ENCODE results near the gene ZBTB17. TPM values are rescaled to one million over a fixed set of nuclear protein-coding genes. Genes with fewer than 3 reads are reported as not detected.
A peak's percentile ranks its signal among the peaks of the same experiment; 100 is the strongest.

The ZBTB17 gene
- total and polyA plus RNA-seq, 9 of the 15 experiments (the other 6 are each of a cell fraction or from before 2014, with no cell fraction given): 1.1 to 53.4 (median 29.6) TPM

DNA sequence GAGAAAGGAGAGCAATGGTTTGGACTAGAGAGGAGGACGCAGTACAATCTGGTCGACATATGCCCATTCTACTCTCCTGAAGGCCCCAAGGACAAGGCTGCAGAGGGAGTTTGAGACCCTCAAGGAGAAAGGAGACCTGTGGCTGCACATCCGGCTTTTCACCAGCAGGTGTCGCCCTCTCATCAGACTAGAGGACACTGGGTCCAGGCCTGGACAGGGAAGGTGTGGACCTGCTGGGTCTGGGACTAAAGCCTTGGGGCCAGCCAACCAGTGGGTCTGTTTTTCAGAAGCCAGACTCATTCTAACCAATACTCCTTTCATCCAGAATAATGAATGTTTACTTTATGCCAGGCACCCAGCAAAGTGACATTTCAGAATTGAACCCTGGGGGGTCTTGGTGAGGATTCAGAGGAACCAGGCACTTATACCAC is 33.1 kb upstream of the ZBTB17 start (continued):
- TF ChIP-seq, protein P1, sequence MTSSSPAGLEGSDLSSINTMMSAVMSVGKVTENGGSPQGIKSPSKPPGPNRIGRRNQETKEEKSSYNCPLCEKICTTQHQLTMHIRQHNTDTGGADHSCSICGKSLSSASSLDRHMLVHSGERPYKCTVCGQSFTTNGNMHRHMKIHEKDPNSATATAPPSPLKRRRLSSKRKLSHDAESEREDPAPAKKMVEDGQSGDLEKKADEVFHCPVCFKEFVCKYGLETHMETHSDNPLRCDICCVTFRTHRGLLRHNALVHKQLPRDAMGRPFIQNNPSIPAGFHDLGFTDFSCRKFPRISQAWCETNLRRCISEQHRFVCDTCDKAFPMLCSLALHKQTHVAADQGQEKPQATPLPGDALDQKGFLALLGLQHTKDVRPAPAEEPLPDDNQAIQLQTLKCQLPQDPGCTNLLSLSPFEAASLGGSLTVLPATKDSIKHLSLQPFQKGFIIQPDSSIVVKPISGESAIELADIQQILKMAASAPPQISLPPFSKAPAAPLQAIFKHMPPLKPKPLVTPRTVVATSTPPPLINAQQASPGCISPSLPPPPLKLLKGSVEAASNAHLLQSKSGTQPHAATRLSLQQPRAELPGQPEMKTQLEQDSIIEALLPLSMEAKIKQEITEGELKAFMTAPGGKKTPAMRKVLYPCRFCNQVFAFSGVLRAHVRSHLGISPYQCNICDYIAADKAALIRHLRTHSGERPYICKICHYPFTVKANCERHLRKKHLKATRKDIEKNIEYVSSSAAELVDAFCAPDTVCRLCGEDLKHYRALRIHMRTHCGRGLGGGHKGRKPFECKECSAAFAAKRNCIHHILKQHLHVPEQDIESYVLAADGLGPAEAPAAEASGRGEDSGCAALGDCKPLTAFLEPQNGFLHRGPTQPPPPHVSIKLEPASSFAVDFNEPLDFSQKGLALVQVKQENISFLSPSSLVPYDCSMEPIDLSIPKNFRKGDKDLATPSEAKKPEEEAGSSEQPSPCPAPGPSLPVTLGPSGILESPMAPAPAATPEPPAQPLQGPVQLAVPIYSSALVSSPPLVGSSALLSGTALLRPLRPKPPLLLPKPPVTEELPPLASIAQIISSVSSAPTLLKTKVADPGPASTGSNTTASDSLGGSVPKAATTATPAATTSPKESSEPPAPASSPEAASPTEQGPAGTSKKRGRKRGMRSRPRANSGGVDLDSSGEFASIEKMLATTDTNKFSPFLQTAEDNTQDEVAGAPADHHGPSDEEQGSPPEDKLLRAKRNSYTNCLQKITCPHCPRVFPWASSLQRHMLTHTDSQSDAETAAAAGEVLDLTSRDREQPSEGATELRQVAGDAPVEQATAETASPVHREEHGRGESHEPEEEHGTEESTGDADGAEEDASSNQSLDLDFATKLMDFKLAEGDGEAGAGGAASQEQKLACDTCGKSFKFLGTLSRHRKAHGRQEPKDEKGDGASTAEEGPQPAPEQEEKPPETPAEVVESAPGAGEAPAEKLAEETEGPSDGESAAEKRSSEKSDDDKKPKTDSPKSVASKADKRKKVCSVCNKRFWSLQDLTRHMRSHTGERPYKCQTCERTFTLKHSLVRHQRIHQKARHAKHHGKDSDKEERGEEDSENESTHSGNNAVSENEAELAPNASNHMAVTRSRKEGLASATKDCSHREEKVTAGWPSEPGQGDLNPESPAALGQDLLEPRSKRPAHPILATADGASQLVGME (CRISPR knock-in tag; IDR thresholded peaks at IDR 0.05): no peak
- no peak; the same call in 1 of the 2 replicates for TF ChIP-seq SOX6 (IDR thresholded peaks at IDR 0.05)
- TF ChIP-seq HNRNPL (IDR thresholded peaks at IDR 0.05; ENCODE audit: low read depth, low read length): no peak
- TF ChIP-seq, protein P2, sequence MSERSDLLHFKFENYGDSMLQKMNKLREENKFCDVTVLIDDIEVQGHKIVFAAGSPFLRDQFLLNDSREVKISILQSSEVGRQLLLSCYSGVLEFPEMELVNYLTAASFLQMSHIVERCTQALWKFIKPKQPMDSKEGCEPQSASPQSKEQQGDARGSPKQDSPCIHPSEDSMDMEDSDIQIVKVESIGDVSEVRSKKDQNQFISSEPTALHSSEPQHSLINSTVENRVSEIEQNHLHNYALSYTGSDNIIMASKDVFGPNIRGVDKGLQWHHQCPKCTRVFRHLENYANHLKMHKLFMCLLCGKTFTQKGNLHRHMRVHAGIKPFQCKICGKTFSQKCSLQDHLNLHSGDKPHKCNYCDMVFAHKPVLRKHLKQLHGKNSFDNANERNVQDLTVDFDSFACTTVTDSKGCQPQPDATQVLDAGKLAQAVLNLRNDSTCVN (CRISPR knock-in tag; IDR thresholded peaks at IDR 0.05): no peak
- 0 out of 2 replicates have a peak, but pooled peaks have one; percentile 16 for TF ChIP-seq EP300 (IDR thresholded peaks at IDR 0.05; ENCODE audit: low read length)
- TF ChIP-seq EP400 (IDR thresholded peaks at IDR 0.05): no peak; the same call in 1 of the 2 replicates
- no peak for TF ChIP-seq ZNF212 (CRISPR knock-in tag; IDR thresholded peaks at IDR 0.05)
- no peak for TF ChIP-seq PHB (CRISPR knock-in tag; IDR thresholded peaks at IDR 0.05)
- TF ChIP-seq, protein P3, sequence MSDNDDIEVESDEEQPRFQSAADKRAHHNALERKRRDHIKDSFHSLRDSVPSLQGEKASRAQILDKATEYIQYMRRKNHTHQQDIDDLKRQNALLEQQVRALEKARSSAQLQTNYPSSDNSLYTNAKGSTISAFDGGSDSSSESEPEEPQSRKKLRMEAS (CRISPR knock-in tag; IDR thresholded peaks at IDR 0.05): no peak
- TF ChIP-seq, protein P4, sequence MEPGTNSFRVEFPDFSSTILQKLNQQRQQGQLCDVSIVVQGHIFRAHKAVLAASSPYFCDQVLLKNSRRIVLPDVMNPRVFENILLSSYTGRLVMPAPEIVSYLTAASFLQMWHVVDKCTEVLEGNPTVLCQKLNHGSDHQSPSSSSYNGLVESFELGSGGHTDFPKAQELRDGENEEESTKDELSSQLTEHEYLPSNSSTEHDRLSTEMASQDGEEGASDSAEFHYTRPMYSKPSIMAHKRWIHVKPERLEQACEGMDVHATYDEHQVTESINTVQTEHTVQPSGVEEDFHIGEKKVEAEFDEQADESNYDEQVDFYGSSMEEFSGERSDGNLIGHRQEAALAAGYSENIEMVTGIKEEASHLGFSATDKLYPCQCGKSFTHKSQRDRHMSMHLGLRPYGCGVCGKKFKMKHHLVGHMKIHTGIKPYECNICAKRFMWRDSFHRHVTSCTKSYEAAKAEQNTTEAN (CRISPR knock-in tag; IDR thresholded peaks at IDR 0.05): 0 out of 2 replicates have a peak, but pooled peaks have one; percentile 20
- no peak for TF ChIP-seq GTF2A2 (tag; IDR thresholded peaks at IDR 0.05)
- TF ChIP-seq OTX1 (CRISPR knock-in tag; IDR thresholded peaks at IDR 0.05): no peak
- TF ChIP-seq, protein P5, sequence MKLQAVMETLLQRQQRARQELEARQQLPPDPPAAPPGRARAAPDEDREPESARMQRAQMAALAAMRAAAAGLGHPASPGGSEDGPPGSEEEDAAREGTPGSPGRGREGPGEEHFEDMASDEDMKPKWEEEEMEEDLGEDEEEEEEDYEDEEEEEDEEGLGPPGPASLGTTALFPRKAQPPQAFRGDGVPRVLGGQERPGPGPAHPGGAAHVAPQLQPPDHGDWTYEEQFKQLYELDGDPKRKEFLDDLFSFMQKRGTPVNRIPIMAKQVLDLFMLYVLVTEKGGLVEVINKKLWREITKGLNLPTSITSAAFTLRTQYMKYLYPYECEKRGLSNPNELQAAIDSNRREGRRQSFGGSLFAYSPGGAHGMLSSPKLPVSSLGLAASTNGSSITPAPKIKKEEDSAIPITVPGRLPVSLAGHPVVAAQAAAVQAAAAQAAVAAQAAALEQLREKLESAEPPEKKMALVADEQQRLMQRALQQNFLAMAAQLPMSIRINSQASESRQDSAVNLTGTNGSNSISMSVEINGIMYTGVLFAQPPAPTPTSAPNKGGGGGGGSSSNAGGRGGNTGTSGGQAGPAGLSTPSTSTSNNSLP (IDR thresholded peaks at IDR 0.05; ENCODE audit: borderline replicate concordance, low read depth, low read length): no peak
- peak in 1 of 2 experiments; percentile 30; a peak in 1 of 4 replicates for TF ChIP-seq RCOR1 (IDR thresholded peaks at IDR 0.05; ENCODE audit: borderline replicate concordance in 1 of 2, low read depth in 2 of 2, low read length in 2 of 2)
- no peak for TF ChIP-seq SPI1 (IDR thresholded peaks at IDR 0.05; ENCODE audit: borderline replicate concordance, low read depth, low read length)
- no peak for TF ChIP-seq KDM1A (IDR thresholded peaks at IDR 0.05)
- TF ChIP-seq, protein P6, sequence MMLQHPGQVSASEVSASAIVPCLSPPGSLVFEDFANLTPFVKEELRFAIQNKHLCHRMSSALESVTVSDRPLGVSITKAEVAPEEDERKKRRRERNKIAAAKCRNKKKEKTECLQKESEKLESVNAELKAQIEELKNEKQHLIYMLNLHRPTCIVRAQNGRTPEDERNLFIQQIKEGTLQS (IDR thresholded peaks at IDR 0.05): no peak; the same call in 1 of the 2 replicates
- TF ChIP-seq, protein P6 (CRISPR knock-in tag; conservative IDR thresholded peaks at IDR 0.05): 0 out of 2 replicates have a peak, but pooled peaks have one; percentile 35

All from K562 (cell line).